ENCODE measurements around the gene SLC22A12.

Gene SLC22A12

GRCh38 chr11:64563966-64564365 lies 27.1 kb upstream of the SLC22A12 start:
- no peak for DNase-seq (ENCODE audit: low read depth in 2 of 2)

GRCh38 chr11:64564419-64564818 lies 26.6 kb upstream of the SLC22A12 start:
- DNase-seq (ENCODE audit: low read depth in 2 of 2) = no peak

GRCh38 chr11:64564947-64565889 lies 25.8 kb upstream of the SLC22A12 start:
- no peak for DNase-seq (ENCODE audit: low read depth in 2 of 2)

GRCh38 chr11:64566042-64566914 lies 24.7 kb upstream of the SLC22A12 start:
- no peak for DNase-seq (ENCODE audit: low read depth in 2 of 2)

- no peak for DNase-seq (ENCODE audit: low read depth in 2 of 2)
Observed at GRCh38 chr11:64566915-64567891, 23.8 kb upstream of the SLC22A12 start.

GRCh38 chr11:64568041-64568571 lies 22.9 kb upstream of the SLC22A12 start:
- no peak for DNase-seq (ENCODE audit: low read depth in 2 of 2)

- no peak for DNase-seq (ENCODE audit: low read depth in 2 of 2)
Observed at GRCh38 chr11:64568584-64569140, 22.4 kb upstream of the SLC22A12 start.

- DNase-seq (ENCODE audit: low read depth in 2 of 2) = no peak
Observed at GRCh38 chr11:64569300-64569970, 21.6 kb upstream of the SLC22A12 start.

- no peak for DNase-seq (ENCODE audit: low read depth in 2 of 2)
Observed at GRCh38 chr11:64570341-64570740, 20.7 kb upstream of the SLC22A12 start.

GRCh38 chr11:64571050-64571409 lies 20.0 kb upstream of the SLC22A12 start:
- no peak for DNase-seq (ENCODE audit: low read depth in 2 of 2)

GRCh38 chr11:64571410-64572091 lies 19.5 kb upstream of the SLC22A12 start:
- DNase-seq (ENCODE audit: low read depth in 2 of 2) = no peak

GRCh38 chr11:64572143-64572542 lies 18.9 kb upstream of the SLC22A12 start:
- no peak for DNase-seq (ENCODE audit: low read depth in 2 of 2)

GRCh38 chr11:64577202-64577601 lies 13.8 kb upstream of the SLC22A12 start:
- no peak for DNase-seq (ENCODE audit: low read depth in 2 of 2)

- DNase-seq (ENCODE audit: low read depth in 2 of 2) = no peak
Observed at GRCh38 chr11:64580412-64580811, 10.6 kb upstream of the SLC22A12 start.

GRCh38 chr11:64581057-64581523 lies 9.9 kb upstream of the SLC22A12 start:
- no peak for DNase-seq (ENCODE audit: low read depth in 2 of 2)

- no peak for DNase-seq (ENCODE audit: low read depth in 2 of 2)
Observed at GRCh38 chr11:64582885-64583284, 8.1 kb upstream of the SLC22A12 start.

- no peak for DNase-seq (ENCODE audit: low read depth in 2 of 2)
Observed at GRCh38 chr11:64583296-64584262, 7.4 kb upstream of the SLC22A12 start.

- no peak for DNase-seq (ENCODE audit: low read depth in 2 of 2)
Observed at GRCh38 chr11:64585150-64585549, 5.9 kb upstream of the SLC22A12 start.
